ENCODE data around the gene RASSF6. TPM values are rescaled to one million over a fixed set of nuclear protein-coding genes. Genes with fewer than 3 reads are reported as not detected.

RASSF6 gene
- total RNA-seq, 1 experiment from 2014 or later: 0.22 TPM

- no peak overlapping the region for H3K56ac ChIP-seq (ENCODE audit: insufficient read length, low read depth, low read length)
- H3K4me1 ChIP-seq (ENCODE audit: insufficient read depth, low read length): no peaks in the 10 kb centered on the region
- H4K20me1 ChIP-seq (ENCODE audit: control insufficient read depth, insufficient read depth, insufficient read length): no peaks in the 10 kb centered on the region
- no peaks in the 10 kb centered on the region; the same call in 1 of the 2 replicates for H3K27me3 Mint-ChIP-seq (ENCODE audit: low read depth)
- H3K79me2 ChIP-seq (ENCODE audit: insufficient read depth, low read length): no peaks in the 10 kb centered on the region
- TF ChIP-seq CTCF (conservative IDR thresholded peaks at IDR 0.05): no peak
- no peaks in the 10 kb centered on the region for H3K27me3 ChIP-seq (ENCODE audit: insufficient read depth, low read length)
- no peak overlapping the region for H2BK15ac ChIP-seq (ENCODE audit: low read depth, low read length)
- H3K27ac ChIP-seq (ENCODE audit: insufficient read length, low read depth, low read length): no peak overlapping the region
- no peaks in the 10 kb centered on the region for H3K9me3 ChIP-seq (ENCODE audit: control insufficient read depth, low read depth, low read length)
- H3K4me2 ChIP-seq (ENCODE audit: insufficient read depth, insufficient read length, low read length): no peak overlapping the region
- H3K4ac ChIP-seq (ENCODE audit: low read depth, low read length): no peak overlapping the region
- no peak overlapping the region for H3K23ac ChIP-seq (ENCODE audit: insufficient read length, low read depth, low read length)
- H3K79me1 ChIP-seq (ENCODE audit: insufficient read depth, low read depth, low read length, poor library complexity, severe bottlenecking): no peaks in the 10 kb centered on the region
- no peak overlapping the region for H2BK20ac ChIP-seq (ENCODE audit: low read depth, low read length, poor library complexity, severe bottlenecking)
- no peak overlapping the region for H2BK5ac ChIP-seq (ENCODE audit: insufficient read length, low read length)
- H2BK120ac ChIP-seq (ENCODE audit: low read depth, low read length, poor library complexity, severe bottlenecking): no peak overlapping the region
- no peak overlapping the region for H2BK12ac ChIP-seq (ENCODE audit: insufficient read length, low read depth, low read length)
- WGBS (ENCODE audit: extremely low coverage, insufficient read length, low lambda C conversion rate): no CpG with 5 or more reads among the region's 3 CpGs
- no peak overlapping the region for H3K4me3 Mint-ChIP-seq
- no peaks in the 10 kb centered on the region for H3K4me1 Mint-ChIP-seq
- no peak overlapping the region for H3T11ph ChIP-seq (ENCODE audit: low read length)
- DNase-seq: no peak
- H4K91ac ChIP-seq (ENCODE audit: insufficient read length, low read depth, low read length): no peak overlapping the region
- H3K9ac ChIP-seq (ENCODE audit: extremely low read depth, insufficient read length, low read length): no peak overlapping the region
- peaks cover 5 to 6% of the 10 kb centered on the region in 2 experiments; a peak in 2 of 5 replicates for H3K9me3 Mint-ChIP-seq
- H4K5ac ChIP-seq (ENCODE audit: insufficient read length, low read depth, low read length): no peak overlapping the region
- no peak overlapping the region for H3K27ac Mint-ChIP-seq
- no peak overlapping the region for H4K8ac ChIP-seq (replicated peaks; ENCODE audit: insufficient read length, low read depth, low read length)
- no peak overlapping the region for H3K14ac ChIP-seq (ENCODE audit: insufficient read depth, low read length)
- no peak overlapping the region for H3K18ac ChIP-seq (ENCODE audit: insufficient read length, low read depth, low read length)
- no peaks in the 10 kb centered on the region; a peak in 1 of 7 replicates for H3K36me3 Mint-ChIP-seq (ENCODE audit: insufficient read depth in 1 of 3, low read depth in 3 of 3)
- no peak overlapping the region for H2AFZ ChIP-seq (ENCODE audit: low read length)
- no peak overlapping the region for H2AK5ac ChIP-seq (ENCODE audit: insufficient read length, low read length)
- no peaks in the 10 kb centered on the region for H3K23me2 ChIP-seq (ENCODE audit: insufficient read length, low read depth, low read length, poor library complexity, severe bottlenecking)
Observed at GRCh38 chr4:73541251-73541650, 79.0 kb downstream of the RASSF6 start.
